Colonic mucosa (tissue), 4 donors: ENCODE measurements around the gene SYAP1. TPM values are rescaled to one million over a fixed set of nuclear protein-coding genes. Genes with fewer than 3 reads are reported as not detected.

ENCODE experiments used
- DNase-seq: peaks from one replicate; pipeline ENCODE4 v3.0.0-alpha.2; 2020
- H3K27ac ChIP-seq: fragments of 200-600 bp; one replicate; pipeline ENCODE4 v1.8.0; 2021
- H3K27me3 ChIP-seq: fragments of 200-600 bp; one replicate; pipeline ENCODE4 v1.8.0; 2021
- H3K36me3 ChIP-seq: fragments of 200-600 bp; one replicate; pipeline ENCODE4 v1.8.0; 2021
- H3K4me1 ChIP-seq: fragments of 200-600 bp; one replicate; pipeline ENCODE4 v1.8.0; 2021; ENCODE audit warnings: mild to moderate bottlenecking
- H3K4me3 ChIP-seq: fragments of 200-600 bp; one replicate; pipeline ENCODE4 v1.8.0; 2021
- H3K9ac ChIP-seq, 2 donors: one replicate each; pipeline ENCODE4 v1.7.0; 2013; ENCODE audit warnings: control low read depth in 2 of 2, low read depth in 2 of 2, low read length in 2 of 2
- H3K9me3 ChIP-seq: fragments of 200-600 bp; one replicate; pipeline ENCODE4 v1.8.0; 2021
- CTCF ChIP-seq: fragments of 200-600 bp; IDR thresholded peaks from one replicate; pipeline ENCODE4 v1.8.0; 2022; ENCODE audit warnings: antibody characterized with exemption, mild to moderate bottlenecking
- intact Hi-C: fragments of 100-400 bp; cut with DNase I; formaldehyde crosslinking; loops from one replicate; pipeline ENCODE4 v1.14.1; 2022
- total RNA-seq, 2 donors: library from RNA; stranded (reverse); fragmentation: NEBNext Ultra II Directional in 1 of 2; extraction: Animal tissue kit (Norgen Biotek cat#: 25700) in 1 of 2; gene quantifications; one replicate each; pipeline ENCODE4 v1.2.1, GENCODE V29; 2021
- donor health status: healthy.
- donor health status: DM: no; HTN: no; CAD: no.
- donor health status: DM: no; HTN: no; CAD: no.

SYAP1 gene
- total RNA-seq, 2 donors from 2014 or later = 45.8 to 63.5 TPM

- intact Hi-C loops = no loop called here
- Histone ChIP-seq H3K4me3 (no peak overlapping the region), H3K27me3 (no peaks in the 10 kb centered on the region), H3K4me1 (no peaks in the 10 kb centered on the region), H3K36me3 (no peaks in the 10 kb centered on the region), H3K9ac (no peak overlapping the region), H3K9me3 (no peaks in the 10 kb centered on the region), H3K27ac (no peak overlapping the region)
- no peak for DNase-seq
- no peak for TF ChIP-seq CTCF
Measured at GRCh38 chrX:16770970-16771482, 51.6 kb downstream of the SYAP1 start.

- no peaks in the 10 kb centered on the region for H3K4me1 ChIP-seq
- H3K4me3 ChIP-seq = no peak overlapping the region
- peak; percentile 67 for DNase-seq
- H3K27ac ChIP-seq = no peak overlapping the region
- H3K9me3 ChIP-seq = no peaks in the 10 kb centered on the region
- H3K36me3 ChIP-seq = no peaks in the 10 kb centered on the region
- peak overlapping the region in 1 of 2 donors; percentile 6 for H3K9ac ChIP-seq
- intact Hi-C loops = no loop called here
- no peaks in the 10 kb centered on the region for H3K27me3 ChIP-seq
- TF ChIP-seq CTCF = no peak
Measured at GRCh38 chrX:16771483-16772398, 52.3 kb downstream of the SYAP1 start.

GRCh38 chrX:16772460-16772859, 53.0 kb downstream of the SYAP1 start:
- H3K36me3 ChIP-seq = no peaks in the 10 kb centered on the region
- no peak overlapping the region for H3K27ac ChIP-seq
- no peaks in the 10 kb centered on the region for H3K9me3 ChIP-seq
- no peaks in the 10 kb centered on the region for H3K27me3 ChIP-seq
- no peaks in the 10 kb centered on the region for H3K4me1 ChIP-seq
- no peak for TF ChIP-seq CTCF
- DNase-seq = no peak
- H3K9ac ChIP-seq = no peak overlapping the region
- H3K4me3 ChIP-seq = no peak overlapping the region
- intact Hi-C loops = no loop called here

GRCh38 chrX:16774746-16775145, 55.3 kb downstream of the SYAP1 start:
- Histone ChIP-seq H3K9me3 (no peaks in the 10 kb centered on the region), H3K4me1 (no peaks in the 10 kb centered on the region), H3K27ac (no peak overlapping the region), H3K9ac (no peak overlapping the region), H3K27me3 (no peaks in the 10 kb centered on the region), H3K36me3 (no peaks in the 10 kb centered on the region), H3K4me3 (no peak overlapping the region)
- DNase-seq = no peak
- no peak for TF ChIP-seq CTCF
- intact Hi-C loops = no loop called here

GRCh38 chrX:16778545-16778944, 59.1 kb downstream of the SYAP1 start:
- Histone ChIP-seq H3K27ac (no peak overlapping the region), H3K4me1 (no peaks in the 10 kb centered on the region), H3K9ac (no peak overlapping the region), H3K27me3 (no peaks in the 10 kb centered on the region), H3K9me3 (no peaks in the 10 kb centered on the region), H3K4me3 (no peak overlapping the region), H3K36me3 (no peaks in the 10 kb centered on the region)
- intact Hi-C loops = no loop called here
- no peak for TF ChIP-seq CTCF
- no peak for DNase-seq
